Ishikawa (cell line): ENCODE results near the gene LST1.

Experiments
- CEBPB ChIP-seq: IDR thresholded peaks from 2 replicates; pipeline ENCODE4 v1.6.1; 2012
- EGR1 ChIP-seq: IDR thresholded peaks from 2 replicates; pipeline ENCODE4 v1.6.1; 2012
- FOXM1 ChIP-seq: IDR thresholded peaks from 2 replicates; pipeline ENCODE4 v1.6.1; 2012; ENCODE audit warnings: low read depth, borderline replicate concordance
- MAX ChIP-seq: IDR thresholded peaks from 2 replicates; pipeline ENCODE4 v1.6.1; 2012
- RAD21 ChIP-seq: IDR thresholded peaks from 2 replicates; pipeline ENCODE4 v1.6.1; 2012; ENCODE audit warnings: low read depth
- REST ChIP-seq: IDR thresholded peaks from 2 replicates; pipeline ENCODE4 v1.6.1; 2012; ENCODE audit warnings: low read depth, mild to moderate bottlenecking
- TAF1 ChIP-seq: IDR thresholded peaks from 2 replicates; pipeline ENCODE4 v1.6.1; 2012; ENCODE audit warnings: low read depth, mild to moderate bottlenecking
- USF1 ChIP-seq: IDR thresholded peaks from 2 replicates; pipeline ENCODE4 v1.6.1; 2012
- YY1 ChIP-seq: IDR thresholded peaks from 2 replicates; pipeline ENCODE4 v1.6.1; 2012; ENCODE audit warnings: low read depth

- no peak for TF ChIP-seq YY1
- TF ChIP-seq EGR1, result no peak
- no peak for TF ChIP-seq CEBPB
- TF ChIP-seq RAD21, result no peak
- no peak for TF ChIP-seq TAF1
- TF ChIP-seq USF1, result no peak
- no peak for TF ChIP-seq FOXM1
- TF ChIP-seq REST, result no peak
- no peak for TF ChIP-seq MAX
Observed at GRCh38 chr6:31577579-31577966, 8.5 kb upstream of the LST1 start.
